Endothelial cell of umbilical vein (primary cell): Measurements from ENCODE around the gene ALG2. TPM values are rescaled to one million over a fixed set of nuclear protein-coding genes. Genes with fewer than 3 reads are reported as not detected.

Experiments used
- BruUV-seq: library from RNA; stranded (reverse); fragments of 400-500 nt; replicated peaks from 2 replicates; lab custom pipeline; 2021; lab: Mats Ljungman, UMichigan
- CTCF ChIA-PET: fragments of 300-600, 350-600 bp; sonication (Branson Sonifier 250); formaldehyde crosslinking; loops from one replicate; lab custom pipeline; 2021; ENCODE audit warnings: antibody characterized with exemption, inconsistent platforms; lab: Charles Lee
- POLR2A ChIA-PET: fragments of 300-600, 350-600 bp; sonication (Branson Sonifier 250); formaldehyde crosslinking; loops from one replicate; lab custom pipeline; 2021; ENCODE audit warnings: antibody characterized with exemption, inconsistent platforms; lab: Charles Lee
- DNase-seq: peaks from one replicate; pipeline ENCODE4 v3.0.0-alpha.2; 2011; ENCODE audit warnings: low read depth, low spot score
- FAIRE-seq: peaks from 2 replicates; lab custom pipeline; 2011; peaks lifted over from hg19 to GRCh38; lab: Jason Lieb, UNC
- H2AFZ ChIP-seq: 2 replicates; pipeline ENCODE4 v1.6.0; 2012; ENCODE audit warnings: low read depth, low read length, control low read depth, inconsistent platforms
- H3K27ac ChIP-seq: 2 replicates; pipeline ENCODE4 v1.5.1; 2011; ENCODE audit warnings: low read depth, mild to moderate bottlenecking, control low read depth, low read length, moderate library complexity; ENCODE audit not compliant: insufficient read depth
- H3K27me3 ChIP-seq, 2 experiments: 2 replicates each; pipeline versions ENCODE4 v1.6.0 to v1.6.1; 2011; ENCODE audit warnings: low read length in 2 of 2, mixed read lengths in 1 of 2; ENCODE audit not compliant: control insufficient read depth in 2 of 2, insufficient read depth in 2 of 2
- H3K36me3 ChIP-seq, 2 experiments: 2 replicates in 1 of 2; 3 replicates in 1 of 2; pipeline ENCODE4 v1.5.1; 2011; ENCODE audit warnings: low read length in 2 of 2, mild to moderate bottlenecking in 1 of 2, moderate library complexity in 1 of 2; ENCODE audit not compliant: control insufficient read depth in 2 of 2, insufficient read depth in 2 of 2; ENCODE audit errors: extremely low read depth in 1 of 2
- H3K4me1 ChIP-seq: 3 replicates; pipeline ENCODE4 v1.5.1; 2011; ENCODE audit warnings: mild to moderate bottlenecking, low read length; ENCODE audit not compliant: control insufficient read depth, insufficient read depth; ENCODE audit errors: extremely low read depth
- H3K4me2 ChIP-seq: 2 replicates; pipeline ENCODE4 v1.6.1; 2011; ENCODE audit warnings: low read length, control low read depth, mixed read lengths; ENCODE audit not compliant: insufficient read depth
- H3K4me3 ChIP-seq, 3 experiments: fragments of 200-600 bp in 1 of 3; sonication (generic), shearing (Covaris generic) in 1 of 3; replicated peaks in 1 of 3; 2 replicates each; pipeline ENCODE4 v1.5.1; 2011 to 2016; ENCODE audit warnings: control low read depth in 3 of 3, low read length in 3 of 3, mild to moderate bottlenecking in 2 of 3, inconsistent platforms in 1 of 3, low read depth in 1 of 3, moderate library complexity in 1 of 3; ENCODE audit not compliant: insufficient read depth in 1 of 3
- H3K79me2 ChIP-seq: 2 replicates; pipeline ENCODE4 v1.6.0; 2012; ENCODE audit warnings: low read length, inconsistent platforms; ENCODE audit not compliant: control insufficient read depth, insufficient read depth
- H3K9ac ChIP-seq: replicated peaks from 2 replicates; pipeline ENCODE3; 2011; ENCODE audit warnings: low read length, control low read depth; ENCODE audit not compliant: insufficient read depth; ENCODE audit errors: extremely low read depth
- H3K9me1 ChIP-seq: replicated peaks from 3 replicates; pipeline ENCODE4 v1.6.0; 2011; ENCODE audit warnings: mild to moderate bottlenecking, low read length; ENCODE audit not compliant: control insufficient read depth, insufficient read depth; ENCODE audit errors: extremely low read depth
- H3K9me3 ChIP-seq: replicated peaks from 2 replicates; pipeline ENCODE4 v1.5.1; 2012; ENCODE audit warnings: low read length, inconsistent platforms; ENCODE audit not compliant: control insufficient read depth, insufficient read depth
- H4K20me1 ChIP-seq: replicated peaks from 2 replicates; pipeline ENCODE3; 2011; ENCODE audit warnings: mild to moderate bottlenecking, low read length; ENCODE audit not compliant: control insufficient read depth, insufficient read depth; ENCODE audit errors: extremely low read depth
- EZH2 ChIP-seq: IDR thresholded peaks from 2 replicates; pipeline ENCODE4 v1.6.1; 2012; ENCODE audit warnings: borderline replicate concordance, low read depth, mild to moderate bottlenecking, moderate library complexity, low read length, inconsistent platforms; ENCODE audit not compliant: severe bottlenecking
- FOS ChIP-seq: IDR thresholded peaks from 2 replicates; pipeline ENCODE4 v1.6.1; 2011; ENCODE audit warnings: mild to moderate bottlenecking, low read length, moderate library complexity, borderline replicate concordance; ENCODE audit not compliant: insufficient read depth
- GATA2 ChIP-seq: IDR thresholded peaks from 2 replicates; pipeline ENCODE4 v1.7.0; 2011; ENCODE audit warnings: low read depth, mild to moderate bottlenecking, moderate library complexity, mixed read lengths, low read length; ENCODE audit not compliant: insufficient read length, insufficient read depth
- JUN ChIP-seq: IDR thresholded peaks from 2 replicates; pipeline ENCODE4 v1.6.1; 2011; ENCODE audit warnings: borderline replicate concordance, low read depth; ENCODE audit not compliant: insufficient read length, insufficient read depth
- MYC ChIP-seq: IDR thresholded peaks from one replicate; pipeline ENCODE4 v1.6.1; 2011; ENCODE audit warnings: mild to moderate bottlenecking, low read depth, low read length
- POLR2A ChIP-seq: IDR thresholded peaks from 2 replicates; pipeline ENCODE4 v1.6.1; 2012; ENCODE audit warnings: low read depth, mild to moderate bottlenecking, control low read depth, low read length
- POLR2AphosphoS5 ChIP-seq: IDR thresholded peaks from 2 replicates; pipeline ENCODE4 v1.6.1; 2012; ENCODE audit warnings: low read depth, mild to moderate bottlenecking, control low read depth, low read length, moderate library complexity; ENCODE audit not compliant: insufficient read depth
- dilution Hi-C: fragments of 300-500 bp; cut with MboI; formaldehyde crosslinking; loops from one replicate; pipeline ENCODE4 v1.15.0; 2019; ENCODE audit warnings: low sequenced_read_pairs; ENCODE audit not compliant: extremely low pct_ligation_motif_present
- intact Hi-C: fragments of 100-400 bp; cut with micrococcal nuclease; formaldehyde crosslinking; loops from one replicate; pipeline ENCODE4 v1.10.0; 2022
- polyA plus RNA-seq, 4 experiments: library from polyadenylated mRNA; depleted of rRNA in 3 of 4; stranded (reverse) in 3 of 4; unstranded in 1 of 4; fragments of >200 nt; gene quantifications; 2 replicates each; pipeline versions ENCODE4 v1.2.1 to v1.2.3, GENCODE V29; 2011 to 2012; ENCODE audit warnings: missing spikeins in 1 of 4
- total RNA-seq: library from RNA; stranded (reverse); gene quantifications from 2 replicates; pipeline ENCODE4 v1.2.3, GENCODE V29; 2021
- TF ChIP-seq, protein P1 (sequence below), 2 donors: IDR thresholded peaks; 1 replicate in 1 of 2; 2 replicates in 1 of 2; pipeline ENCODE4 v1.5.1; 2011; ENCODE audit warnings: low read length in 2 of 2, mild to moderate bottlenecking in 2 of 2, moderate library complexity in 2 of 2, control low read depth in 1 of 2, inconsistent platforms in 1 of 2, low read depth in 1 of 2; ENCODE audit not compliant: insufficient read depth in 1 of 2; ENCODE audit errors: extremely low read depth in 1 of 2
- TF ChIP-seq, protein P2 (sequence below): IDR thresholded peaks from 2 replicates; pipeline ENCODE4 v1.6.1; 2011; ENCODE audit not compliant: insufficient read depth, insufficient read length

Gene ALG2
- total and polyA plus RNA-seq, 2 donors (not counting 3 experiments of a cell fraction or from before 2014, with no cell fraction given): 32.4 to 40.7 TPM

GRCh38 chr9:99239341-99240060 lies 17.8 kb upstream of the ALG2 start:
- H3K4me3 ChIP-seq: no peak overlapping the region
- no peak overlapping the region for H3K9ac ChIP-seq
- H3K79me2 ChIP-seq: no peaks in the 10 kb centered on the region
- no peaks in the 10 kb centered on the region for H3K36me3 ChIP-seq
- POLR2A ChIA-PET: no interaction called here
- no peaks in the 10 kb centered on the region for H3K9me1 ChIP-seq
- no peak for FAIRE-seq
- no peak for DNase-seq
- CTCF ChIA-PET: interaction anchor here (1.7 to 2.3 kb wide), 3 partner anchors 8 to 54 kb away, joined by 5 to 33 read pairs (median 21); no protein-coding TSS in a partner anchor
- TF ChIP-seq JUN: no peak
- TF ChIP-seq, protein P1, sequence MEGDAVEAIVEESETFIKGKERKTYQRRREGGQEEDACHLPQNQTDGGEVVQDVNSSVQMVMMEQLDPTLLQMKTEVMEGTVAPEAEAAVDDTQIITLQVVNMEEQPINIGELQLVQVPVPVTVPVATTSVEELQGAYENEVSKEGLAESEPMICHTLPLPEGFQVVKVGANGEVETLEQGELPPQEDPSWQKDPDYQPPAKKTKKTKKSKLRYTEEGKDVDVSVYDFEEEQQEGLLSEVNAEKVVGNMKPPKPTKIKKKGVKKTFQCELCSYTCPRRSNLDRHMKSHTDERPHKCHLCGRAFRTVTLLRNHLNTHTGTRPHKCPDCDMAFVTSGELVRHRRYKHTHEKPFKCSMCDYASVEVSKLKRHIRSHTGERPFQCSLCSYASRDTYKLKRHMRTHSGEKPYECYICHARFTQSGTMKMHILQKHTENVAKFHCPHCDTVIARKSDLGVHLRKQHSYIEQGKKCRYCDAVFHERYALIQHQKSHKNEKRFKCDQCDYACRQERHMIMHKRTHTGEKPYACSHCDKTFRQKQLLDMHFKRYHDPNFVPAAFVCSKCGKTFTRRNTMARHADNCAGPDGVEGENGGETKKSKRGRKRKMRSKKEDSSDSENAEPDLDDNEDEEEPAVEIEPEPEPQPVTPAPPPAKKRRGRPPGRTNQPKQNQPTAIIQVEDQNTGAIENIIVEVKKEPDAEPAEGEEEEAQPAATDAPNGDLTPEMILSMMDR (IDR thresholded peaks at IDR 0.05; ENCODE audit: extremely low read depth in 1 of 2, insufficient read depth in 1 of 2, low read depth in 1 of 2, low read length in 2 of 2): no peak
- no peak overlapping the region for H2AFZ ChIP-seq
- dilution Hi-C loops (no loop called here), intact Hi-C loops (no loop called here)
- H3K9me3 ChIP-seq: no peaks in the 10 kb centered on the region
- H3K4me1 ChIP-seq: no peaks in the 10 kb centered on the region
- no peak overlapping the region for H3K4me2 ChIP-seq
- no TSS peak for BruUV-seq
- no peak overlapping the region for H3K27ac ChIP-seq
- no peaks in the 10 kb centered on the region for H3K27me3 ChIP-seq
- H4K20me1 ChIP-seq: no peaks in the 10 kb centered on the region

- no TSS peak for BruUV-seq
- dilution Hi-C loops: no loop called here
- intact Hi-C loops: no loop called here
- Histone ChIP-seq H3K9ac (no peak overlapping the region), H3K4me3 (no peak overlapping the region), H3K4me2 (no peak overlapping the region), H4K20me1 (no peaks in the 10 kb centered on the region), H2AFZ (no peak overlapping the region), H3K9me3 (no peaks in the 10 kb centered on the region), H3K36me3 (no peaks in the 10 kb centered on the region), H3K4me1 (no peaks in the 10 kb centered on the region), H3K79me2 (no peaks in the 10 kb centered on the region), H3K27ac (no peak overlapping the region), H3K9me1 (no peaks in the 10 kb centered on the region), H3K27me3 (no peaks in the 10 kb centered on the region)
- no peak for FAIRE-seq
- ChIA-PET POLR2A (no interaction called here), CTCF (no interaction called here)
- no peak for TF ChIP-seq POLR2A
- no peak for TF ChIP-seq JUN
- no peak for TF ChIP-seq GATA2
- TF ChIP-seq, protein P2, sequence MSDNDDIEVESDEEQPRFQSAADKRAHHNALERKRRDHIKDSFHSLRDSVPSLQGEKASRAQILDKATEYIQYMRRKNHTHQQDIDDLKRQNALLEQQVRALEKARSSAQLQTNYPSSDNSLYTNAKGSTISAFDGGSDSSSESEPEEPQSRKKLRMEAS: no peak
- no peak for TF ChIP-seq MYC
- no peak for TF ChIP-seq FOS
- TF ChIP-seq POLR2AphosphoS5: no peak
- TF ChIP-seq, protein P1 (IDR thresholded peaks at IDR 0.05; ENCODE audit: extremely low read depth in 1 of 2, insufficient read depth in 1 of 2, low read depth in 1 of 2, low read length in 2 of 2): no peak
- no peak for TF ChIP-seq EZH2
- DNase-seq: no peak
Observed at GRCh38 chr9:99238331-99238730, 16.6 kb upstream of the ALG2 start.
